HL-60/S4 treated with phorbol 12-myristate 13-acetate at 8.2 ng/mL for 4 days and 3 days (cell line): Measurements from ENCODE around the gene SIX3.

ENCODE experiments used
- in situ Hi-C: fragments of 300-500 bp; cut with MboI; formaldehyde crosslinking; loops from 2 replicates; pipeline ENCODE4 v1.15.0; 2022; ENCODE audit warnings: low sequenced_read_pairs

The SIX3 gene

DNA sequence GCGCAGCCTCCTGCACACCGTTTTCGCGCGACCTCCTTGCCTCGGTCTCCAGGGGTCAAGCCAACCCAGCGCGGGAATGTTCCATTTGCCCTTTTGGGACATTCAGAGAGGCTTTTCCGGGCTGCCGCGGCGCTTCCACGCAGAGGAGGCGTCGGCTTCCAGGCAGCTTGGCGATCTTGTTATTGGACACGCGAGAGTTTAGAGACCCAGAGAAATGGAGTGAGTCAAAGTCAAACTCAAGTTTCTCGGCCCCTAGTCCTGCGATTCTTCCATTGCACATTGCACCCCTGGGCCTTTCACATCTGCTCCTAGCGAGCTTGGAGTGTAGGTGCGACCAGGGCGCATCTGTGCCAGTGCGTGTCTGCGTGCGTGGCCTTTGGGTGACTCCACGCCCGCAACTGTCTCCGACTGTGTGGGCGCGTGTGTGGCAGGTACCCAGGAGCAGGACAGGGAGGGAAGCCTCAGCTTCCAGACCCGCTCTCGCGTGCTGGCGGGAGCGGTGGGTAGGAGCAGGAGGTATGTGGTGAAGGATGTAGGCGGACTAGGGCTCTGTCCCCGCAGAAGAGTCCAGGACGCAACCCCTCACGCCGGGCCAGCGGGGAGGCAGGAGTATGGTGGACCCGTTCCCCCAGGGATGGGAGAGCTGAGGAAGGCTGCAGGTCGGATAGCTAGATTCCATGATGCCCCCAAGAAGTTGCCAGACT lies 13.5 kb downstream of the SIX3 start:
- in situ Hi-C loops = loop anchor here (25.0 kb wide), 2 partner anchors 468 to 918 kb away; no protein-coding TSS in a partner anchor

GRCh38 chr2:44955593-44956392 lies 14.3 kb downstream of the SIX3 start:
- in situ Hi-C loops = loop anchor here (25.0 kb wide), 2 partner anchors 468 to 918 kb away; no protein-coding TSS in a partner anchor

GRCh38 chr2:44956843-44957242 lies 15.3 kb downstream of the SIX3 start:
- in situ Hi-C loops = loop anchor here (25.0 kb wide), 2 partner anchors 470 to 920 kb away; no protein-coding TSS in a partner anchor

- in situ Hi-C loops = loop anchor here (25.0 kb wide), 2 partner anchors 470 to 920 kb away; no protein-coding TSS in a partner anchor
Observed at GRCh38 chr2:44957656-44958327, 16.3 kb downstream of the SIX3 start.

GRCh38 chr2:44959855-44960254 lies 18.4 kb downstream of the SIX3 start:
- in situ Hi-C loops = loop anchor here (25.0 kb wide), 2 partner anchors 473 to 923 kb away; no protein-coding TSS in a partner anchor

GRCh38 chr2:44960871-44961270 lies 19.4 kb downstream of the SIX3 start:
- in situ Hi-C loops = loop anchor here (25.0 kb wide), 2 partner anchors 474 to 924 kb away; no protein-coding TSS in a partner anchor

DNA sequence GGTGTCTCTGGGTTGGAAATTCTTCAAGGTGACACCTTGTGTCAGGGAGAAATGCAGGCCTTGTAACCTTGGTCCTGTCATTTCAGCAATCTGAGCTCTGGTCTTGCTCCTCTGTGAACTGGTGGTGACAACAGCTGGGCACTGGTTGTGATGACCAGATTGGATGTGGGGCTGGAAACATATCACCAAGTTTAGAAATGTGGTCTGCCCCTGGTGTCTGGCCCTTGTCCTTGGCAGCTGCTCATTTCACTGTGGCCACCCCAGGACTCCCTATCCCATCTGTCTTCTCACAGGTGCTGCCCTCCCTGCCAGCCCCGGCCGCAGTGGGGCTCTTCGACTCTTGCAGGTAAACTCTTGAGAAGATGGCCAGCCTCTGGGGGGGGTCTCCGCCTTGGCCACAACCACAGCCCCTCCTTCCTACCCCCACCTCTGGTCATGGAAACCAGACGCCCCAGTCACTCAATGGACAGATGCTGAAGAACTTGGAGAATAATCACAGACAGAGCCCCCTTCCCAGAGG lies 20.7 kb downstream of the SIX3 start:
- in situ Hi-C loops = loop anchor here (25.0 kb wide), 2 partner anchors 475 to 925 kb away; no protein-coding TSS in a partner anchor

DNA sequence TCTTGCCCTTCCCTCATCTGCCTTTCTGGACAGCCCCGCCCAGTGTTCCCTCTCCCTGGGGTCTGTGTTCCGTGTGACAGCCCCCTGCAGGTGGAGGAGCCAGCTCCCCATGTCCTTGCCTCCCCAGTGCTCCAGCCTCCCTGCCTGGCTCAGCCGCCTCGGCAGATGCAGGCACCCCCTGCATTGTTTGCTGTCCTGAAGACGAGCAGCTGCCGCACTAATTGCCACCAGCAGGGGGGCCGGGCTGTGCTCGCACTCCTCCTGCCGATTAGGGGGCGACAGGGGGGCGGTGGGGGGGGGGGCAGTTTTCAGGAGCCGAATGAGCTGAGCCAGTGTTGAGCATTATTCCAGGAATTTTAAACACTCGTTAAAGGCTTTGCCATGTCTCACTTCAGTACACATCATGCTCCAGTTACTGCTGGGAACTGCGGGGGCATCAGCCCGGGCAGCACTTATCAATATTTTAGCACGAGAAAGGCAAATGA lies 23.3 kb downstream of the SIX3 start:
- in situ Hi-C loops = loop anchor here (25.0 kb wide), 2 partner anchors 477 to 927 kb away; no protein-coding TSS in a partner anchor

- in situ Hi-C loops = loop anchor here (25.0 kb wide), 2 partner anchors 478 to 928 kb away; no protein-coding TSS in a partner anchor
Observed at GRCh38 chr2:44965684-44966083, 24.2 kb downstream of the SIX3 start.

- in situ Hi-C loops = loop anchor here (25.0 kb wide), 2 partner anchors 480 to 930 kb away; no protein-coding TSS in a partner anchor
Observed at GRCh38 chr2:44967056-44967455, 25.6 kb downstream of the SIX3 start.

- in situ Hi-C loops = loop anchor here (25.0 kb wide), 2 partner anchors 481 to 931 kb away; no protein-coding TSS in a partner anchor
Observed at GRCh38 chr2:44967727-44968432, 26.4 kb downstream of the SIX3 start.

DNA sequence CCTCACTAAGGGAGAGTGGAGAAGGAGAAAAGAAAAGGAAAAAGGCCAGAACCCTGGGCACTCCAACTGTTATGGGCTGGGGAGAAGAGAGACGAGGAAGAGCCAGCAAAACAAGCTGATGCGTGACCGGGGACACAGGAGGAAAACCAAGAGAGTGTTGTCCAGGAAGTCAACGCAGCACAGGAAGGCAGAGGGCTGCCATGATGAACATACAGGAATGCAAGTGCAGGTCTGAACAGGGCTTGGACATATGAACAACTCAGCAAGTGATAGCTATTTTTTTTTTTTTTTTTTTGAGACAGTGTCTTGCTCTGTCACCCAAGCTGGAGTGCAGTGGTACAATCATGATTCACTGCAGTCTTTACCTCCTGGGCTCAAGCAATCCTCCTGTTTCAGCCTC lies 28.4 kb downstream of the SIX3 start:
- in situ Hi-C loops = loop anchor here (25.0 kb wide), 2 partner anchors 483 to 933 kb away; no protein-coding TSS in a partner anchor

DNA sequence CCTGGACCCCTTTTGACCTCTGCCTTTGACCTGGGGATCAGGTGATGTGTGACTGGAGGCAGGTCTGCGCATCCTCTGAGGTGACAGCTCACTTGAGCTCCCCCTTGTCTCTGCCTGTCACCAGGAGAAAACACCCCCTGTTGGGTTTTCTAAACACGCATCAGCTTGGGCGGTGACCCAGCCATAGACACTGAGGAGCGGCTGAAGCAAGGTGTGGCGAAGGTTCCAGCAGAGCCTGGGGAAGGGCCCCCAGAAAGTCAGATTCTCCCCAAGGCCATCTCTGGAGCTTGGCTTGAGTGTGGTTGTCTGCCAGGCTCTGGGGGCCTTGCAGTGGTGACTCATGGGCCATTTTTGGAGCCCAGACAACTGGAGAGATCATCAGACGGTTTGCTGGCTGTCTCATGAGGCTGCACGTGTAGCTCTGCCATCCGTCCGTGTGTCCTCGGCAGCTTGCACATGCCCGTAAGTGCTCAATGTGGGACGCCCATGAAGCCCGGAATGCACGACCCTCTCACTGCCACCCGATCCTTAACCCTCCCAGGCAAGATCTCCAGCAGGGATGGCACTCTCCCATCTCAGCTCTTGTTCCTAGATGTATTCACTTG lies 29.4 kb downstream of the SIX3 start:
- in situ Hi-C loops = loop anchor here (25.0 kb wide), 2 partner anchors 484 to 934 kb away; no protein-coding TSS in a partner anchor

GRCh38 chr2:44972771-44973535 lies 31.5 kb downstream of the SIX3 start:
- in situ Hi-C loops = loop anchor here (25.0 kb wide), 2 partner anchors 486 to 936 kb away; no protein-coding TSS in a partner anchor

- in situ Hi-C loops = loop anchor here (25.0 kb wide), 2 partner anchors 487 to 937 kb away; no protein-coding TSS in a partner anchor
Observed at GRCh38 chr2:44974064-44974715, 32.7 kb downstream of the SIX3 start.

GRCh38 chr2:44975571-44976450 lies 34.3 kb downstream of the SIX3 start:
- in situ Hi-C loops = loop anchor here (25.0 kb wide), 1 partner anchor 611 kb away; no protein-coding TSS in a partner anchor

- in situ Hi-C loops = loop anchor here (25.0 kb wide), 1 partner anchor 608 kb away; no protein-coding TSS in a partner anchor
Observed at GRCh38 chr2:44979581-44979980, 38.1 kb downstream of the SIX3 start.
